HCT116 (cell line): ENCODE measurements around the gene THRB. TPM values are rescaled to one million over a fixed set of nuclear protein-coding genes. Genes with fewer than 3 reads are reported as not detected.

Source experiments
- ATAC-seq: fragments of 200-7000 bp; cut with Tn5 transposase; 2 replicates; pipeline ENCODE4 v1.9.1; 2020; ENCODE audit warnings: mild to moderate bottlenecking, moderate library complexity
- BruUV-seq: library from RNA; stranded (reverse); fragments of 400-500 nt; replicated peaks from 2 replicates; lab custom pipeline; 2021; lab: Mats Ljungman, UMichigan
- CTCF ChIA-PET: fragments of 300-600 bp; sonication (Branson Sonifier 250); formaldehyde crosslinking; loops from one replicate; lab custom pipeline; 2021; ENCODE audit warnings: antibody characterized with exemption; lab: Charles Lee
- POLR2A ChIA-PET: fragments of 300-600, 350-600 bp; sonication (Branson Sonifier 250); formaldehyde crosslinking; loops from one replicate; lab custom pipeline; 2021; ENCODE audit warnings: antibody characterized with exemption; lab: Charles Lee
- RAD21 ChIA-PET, 2 experiments: fragments of 300-600 bp; sonication (Branson Sonifier 250); formaldehyde crosslinking; loops; one replicate each; lab custom pipeline; 2023; ENCODE audit warnings: low total read pairs in 2 of 2; ENCODE audit not compliant: uncharacterized antibody in 2 of 2, unreplicated experiment in 2 of 2, low non-redundant PET in 1 of 2; lab: Charles Lee
- DNase-seq: peaks from one replicate; pipeline ENCODE4 v3.0.0-alpha.2; 2010; ENCODE audit warnings: low read depth, low spot score
- H2AFZ ChIP-seq: fragments of 200-600 bp; shearing (Covaris generic), sonication (generic); 2 replicates; pipeline ENCODE4 v1.6.1; 2017; ENCODE audit warnings: low read depth, mixed run types, mixed read lengths, antibody characterized with exemption, low read length; ENCODE audit not compliant: poor library complexity, severe bottlenecking
- H3K27ac ChIP-seq: 2 replicates; pipeline ENCODE4 v1.5.1; 2012; ENCODE audit warnings: low read depth, low read length
- H3K27me3 ChIP-seq: fragments of 200-600 bp; sonication (generic); 2 replicates; pipeline ENCODE4 v1.6.1; 2016; ENCODE audit warnings: mixed run types, low read length, mixed read lengths; ENCODE audit not compliant: insufficient read depth
- H3K36me3 ChIP-seq, 2 experiments: fragments of 200-500 bp in 1 of 2; fragments of 200-600 bp in 1 of 2; sonication (Bioruptor generic) in 1 of 2; sonication (generic) in 1 of 2; 2 replicates each; pipeline versions ENCODE4 v1.5.1 to v1.6.1; 2014 to 2016; ENCODE audit warnings: low read length in 2 of 2, inconsistent platforms in 1 of 2, mixed read lengths in 1 of 2, mixed run types in 1 of 2; ENCODE audit not compliant: insufficient read depth in 2 of 2, control insufficient read depth in 1 of 2
- H3K4me1 ChIP-seq, 2 experiments: fragments of 200-600 bp in 1 of 2; sonication (generic) in 1 of 2; 2 replicates each; pipeline versions ENCODE4 v1.5.1 to v1.6.1; 2012 to 2017; ENCODE audit warnings: low read length in 2 of 2, inconsistent platforms in 1 of 2, mild to moderate bottlenecking in 1 of 2, mixed read lengths in 1 of 2, mixed run types in 1 of 2, moderate library complexity in 1 of 2; ENCODE audit not compliant: insufficient read depth in 2 of 2, control insufficient read depth in 1 of 2
- H3K4me2 ChIP-seq: fragments of 200-600 bp; sonication (generic); 2 replicates; pipeline ENCODE4 v1.6.1; 2017; ENCODE audit warnings: mixed run types, low read length, mixed read lengths
- H3K4me3 ChIP-seq, 2 experiments: fragments of 200-600 bp in 1 of 2; sonication (generic) in 1 of 2; replicated peaks in 1 of 2; 2 replicates each; pipeline ENCODE4 v1.5.1; 2011 to 2016; ENCODE audit warnings: low read length in 2 of 2, control low read depth in 1 of 2, low read depth in 1 of 2, mild to moderate bottlenecking in 1 of 2, mixed read lengths in 1 of 2, mixed run types in 1 of 2
- H3K79me2 ChIP-seq: fragments of 200-600 bp; sonication (generic); 2 replicates; pipeline ENCODE4 v1.6.1; 2017; ENCODE audit warnings: mild to moderate bottlenecking, mixed run types, low read length, moderate library complexity, mixed read lengths; ENCODE audit not compliant: insufficient read depth
- H3K9ac ChIP-seq: fragments of 200-600 bp; sonication (generic); 2 replicates; pipeline ENCODE4 v1.6.1; 2016; ENCODE audit warnings: low read length, mixed read lengths
- H3K9me2 ChIP-seq: fragments of 200-600 bp; sonication (generic), shearing (Covaris generic); 2 replicates; pipeline ENCODE4 v1.6.1; 2017; ENCODE audit warnings: mixed run types, mild to moderate bottlenecking, moderate library complexity; ENCODE audit not compliant: insufficient read depth
- H3K9me3 ChIP-seq, 2 experiments: fragments of 200-500 bp in 1 of 2; fragments of 200-600 bp in 1 of 2; sonication (Bioruptor generic) in 1 of 2; sonication (generic) in 1 of 2; 2 replicates each; pipeline ENCODE4 v1.6.1; 2014 to 2017; ENCODE audit warnings: low read length in 2 of 2, mixed read lengths in 2 of 2, inconsistent platforms in 1 of 2, low read depth in 1 of 2, mild to moderate bottlenecking in 1 of 2, mixed run types in 1 of 2, moderate library complexity in 1 of 2; ENCODE audit not compliant: control insufficient read depth in 1 of 2, insufficient read depth in 1 of 2
- H4K20me1 ChIP-seq: fragments of 200-600 bp; sonication (generic), shearing (Covaris generic); 2 replicates; pipeline ENCODE4 v1.6.1; 2017; ENCODE audit warnings: mixed run types, mild to moderate bottlenecking, moderate library complexity; ENCODE audit not compliant: insufficient read depth
- CBX3 ChIP-seq: IDR thresholded peaks from 2 replicates; pipeline ENCODE4 v1.6.1; 2012; ENCODE audit warnings: low read depth
- CEBPB ChIP-seq: IDR thresholded peaks from 2 replicates; pipeline ENCODE4 v1.6.1; 2012; ENCODE audit warnings: low read depth
- ELF1 ChIP-seq: IDR thresholded peaks from 2 replicates; pipeline ENCODE4 v1.6.1; 2012; ENCODE audit warnings: low read depth, borderline replicate concordance
- EZH2 ChIP-seq: fragments of 200-600 bp; sonication (generic); IDR thresholded peaks from 2 replicates; pipeline ENCODE4 v1.6.1; 2017; ENCODE audit warnings: antibody characterized with exemption, mixed run types
- EZH2phosphoT487 ChIP-seq: fragments of 200-600 bp; IDR thresholded peaks from 2 replicates; pipeline ENCODE4 v1.6.1; 2018; ENCODE audit warnings: antibody characterized with exemption, borderline replicate concordance
- JUND ChIP-seq: IDR thresholded peaks from 2 replicates; pipeline ENCODE4 v1.6.1; 2012
- POLR2A ChIP-seq: IDR thresholded peaks from 2 replicates; pipeline ENCODE4 v1.7.0; 2011; ENCODE audit warnings: borderline replicate concordance; ENCODE audit not compliant: insufficient read depth, insufficient read length; ENCODE audit errors: extremely low read depth
- RAD21 ChIP-seq: IDR thresholded peaks from 2 replicates; pipeline ENCODE4 v1.6.1; 2012; ENCODE audit warnings: low read depth, mild to moderate bottlenecking
- SRF ChIP-seq: IDR thresholded peaks from 2 replicates; pipeline ENCODE4 v1.6.1; 2012; ENCODE audit warnings: low read depth
- ZFX ChIP-seq: fragments of 450-650 bp; IDR thresholded peaks from 2 replicates; pipeline ENCODE4 v1.6.1; 2017
- ZNF274 ChIP-seq: fragments of 200-500 bp; sonication (Bioruptor generic); IDR thresholded peaks from 2 replicates; pipeline ENCODE4 v1.6.1; 2014; ENCODE audit warnings: mild to moderate bottlenecking, low read depth, low read length, inconsistent platforms
- intact Hi-C: fragments of 100-400 bp; cut with micrococcal nuclease; formaldehyde crosslinking; loops from 2 replicates; pipeline ENCODE4 v1.10.0; 2022
- total RNA-seq: library from RNA; stranded (reverse); gene quantifications from one replicate; pipeline ENCODE4 v1.2.1, GENCODE V29; 2021; ENCODE audit not compliant: unreplicated experiment
- TF ChIP-seq, protein P1 (sequence below): IDR thresholded peaks from 2 replicates; pipeline ENCODE4 v1.6.1; 2012

Gene THRB
- total RNA-seq, 1 experiment from 2014 or later, result 2.5 TPM

DNA sequence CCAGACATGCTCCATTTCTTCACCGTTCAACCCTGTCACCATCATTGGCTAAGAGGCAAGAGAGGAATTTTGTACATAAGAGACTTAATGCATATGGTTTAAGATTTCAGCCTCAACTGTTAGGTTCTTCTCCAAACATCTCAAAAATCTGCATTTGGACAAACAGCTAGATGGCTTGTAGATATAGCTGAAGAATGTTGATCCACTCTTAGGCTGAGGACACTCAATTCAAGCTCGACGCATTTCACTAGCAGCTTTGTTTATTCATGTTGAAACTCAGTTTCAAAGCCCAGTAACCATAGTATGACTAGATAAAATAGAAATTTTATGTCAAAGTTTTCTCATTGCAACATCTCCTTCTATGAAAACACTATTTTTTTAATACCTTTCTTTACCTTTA lies 208.2 kb downstream of the THRB start:
- intact Hi-C loops, result no loop called here
- ChIA-PET POLR2A (no interaction called here), CTCF (no interaction called here), RAD21 (no interaction called here)
- no peaks in the 10 kb centered on the region for H3K4me1 ChIP-seq
- no peaks in the 10 kb centered on the region for H4K20me1 ChIP-seq
- DNase-seq, result no peak
- no peaks in the 10 kb centered on the region for H3K79me2 ChIP-seq
- BruUV-seq, result no TSS peak
- H3K4me3 ChIP-seq, result no peak overlapping the region
- H3K4me2 ChIP-seq, result no peak overlapping the region
- H3K9me2 ChIP-seq, result no peaks in the 10 kb centered on the region
- no peak overlapping the region for H3K9ac ChIP-seq
- no peak for TF ChIP-seq ZNF274
- no peak for TF ChIP-seq ELF1
- TF ChIP-seq CEBPB, result no peak
- TF ChIP-seq, protein P1, sequence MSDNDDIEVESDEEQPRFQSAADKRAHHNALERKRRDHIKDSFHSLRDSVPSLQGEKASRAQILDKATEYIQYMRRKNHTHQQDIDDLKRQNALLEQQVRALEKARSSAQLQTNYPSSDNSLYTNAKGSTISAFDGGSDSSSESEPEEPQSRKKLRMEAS, result no peak
- TF ChIP-seq EZH2phosphoT487, result no peak
- TF ChIP-seq CBX3, result no peak
- TF ChIP-seq RAD21, result no peak
- TF ChIP-seq ZFX, result no peak
- no peaks in the 10 kb centered on the region for H3K9me3 ChIP-seq
- ATAC-seq, result no peak
- no peak overlapping the region for H3K27ac ChIP-seq
- no peaks in the 10 kb centered on the region for H3K36me3 ChIP-seq
- H2AFZ ChIP-seq, result no peak overlapping the region
- no peaks in the 10 kb centered on the region for H3K27me3 ChIP-seq

DNA sequence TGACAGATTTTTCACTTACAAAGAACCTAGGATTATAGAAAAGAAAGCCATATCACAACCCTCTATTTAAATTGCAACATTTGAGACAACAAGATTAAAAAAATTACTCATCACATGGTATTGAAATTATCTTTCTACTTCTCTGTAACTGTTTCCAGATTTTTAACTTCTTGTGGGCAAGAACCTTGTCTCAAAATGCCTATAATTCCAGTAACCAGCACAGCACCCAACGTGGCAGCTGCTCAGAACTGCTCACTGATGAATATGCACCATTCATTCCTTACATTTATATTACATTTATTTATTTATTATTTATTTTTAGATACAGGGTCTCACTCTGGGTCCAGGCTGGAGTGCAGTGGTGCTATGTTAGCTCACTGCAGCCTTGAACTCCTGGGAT lies 216.1 kb downstream of the THRB start:
- Histone ChIP-seq H3K36me3 (no peaks in the 10 kb centered on the region), H3K27me3 (no peaks in the 10 kb centered on the region), H3K4me1 (no peaks in the 10 kb centered on the region), H3K4me2 (no peak overlapping the region), H4K20me1 (no peaks in the 10 kb centered on the region), H3K9me3 (no peaks in the 10 kb centered on the region), H3K27ac (no peak overlapping the region), H3K9me2 (no peaks in the 10 kb centered on the region), H3K9ac (no peak overlapping the region), H3K4me3 (no peak overlapping the region), H3K79me2 (no peaks in the 10 kb centered on the region), H2AFZ (no peak overlapping the region)
- CTCF ChIA-PET, result no interaction called here
- DNase-seq (no peak), ATAC-seq (no peak)
- POLR2A ChIA-PET, result no interaction called here
- no TSS peak for BruUV-seq
- RAD21 ChIA-PET, result no interaction called here
- TF ChIP-seq SRF (no peak), JUND (no peak), ZNF274 (no peak), CBX3 (no peak), ELF1 (no peak), EZH2 (no peak), POLR2A (no peak)
- TF ChIP-seq, protein P1, result no peak
- intact Hi-C loops, result no loop called here
